Stimulated activated CD8-positive, alpha-beta memory T cell treated with anti-CD3 and anti-CD28 coated beads, Interleukin-12 subunit alpha, Interleukin-12 subunit beta, amount 100 ng/mL, for 24 hours (primary cell): ENCODE data around the gene GRID2.

ENCODE experiments used
- DNase-seq: peaks from one replicate; pipeline ENCODE4 v3.0.0-alpha.2; 2020; ENCODE audit errors: extremely low read depth

GRID2 gene

DNA sequence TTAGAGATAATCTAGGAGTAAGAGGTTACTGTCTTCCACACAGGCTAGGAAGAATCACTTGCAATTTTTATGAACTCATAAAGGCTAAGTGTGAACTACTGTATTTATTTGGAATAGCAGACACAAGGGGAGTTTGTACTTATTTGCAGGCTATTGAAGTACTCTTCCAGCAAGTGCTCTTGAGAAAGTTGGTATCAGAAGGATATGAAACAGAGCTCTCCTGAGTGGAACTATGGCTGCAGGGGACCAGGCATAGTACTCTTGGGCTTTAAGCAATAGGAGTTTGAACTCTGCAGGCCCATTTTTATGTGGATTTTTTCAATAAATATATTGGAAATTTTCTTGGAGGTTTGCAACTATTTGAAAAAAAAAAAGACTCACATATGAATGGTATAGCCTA lies 768.5 kb downstream of the GRID2 start:
- no peak for DNase-seq

DNA sequence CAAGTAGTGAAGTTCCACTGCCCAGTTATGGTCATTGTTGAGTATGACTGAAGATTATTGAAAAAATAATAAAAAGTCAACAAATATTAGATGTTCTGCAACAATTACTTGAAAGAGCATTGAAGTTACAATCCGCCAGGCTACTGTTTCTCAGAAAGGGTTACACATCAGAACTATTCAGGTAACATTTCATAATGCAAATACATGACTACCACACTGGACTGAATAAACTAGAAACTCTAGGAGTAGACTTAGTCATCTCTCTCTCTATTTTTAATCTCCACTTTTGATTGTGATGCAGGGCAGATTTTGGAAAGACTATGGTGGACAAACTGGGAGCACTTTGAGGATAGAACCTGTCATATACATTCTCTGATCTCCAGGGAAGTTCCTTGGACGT lies 776.5 kb downstream of the GRID2 start:
- no peak for DNase-seq

DNA sequence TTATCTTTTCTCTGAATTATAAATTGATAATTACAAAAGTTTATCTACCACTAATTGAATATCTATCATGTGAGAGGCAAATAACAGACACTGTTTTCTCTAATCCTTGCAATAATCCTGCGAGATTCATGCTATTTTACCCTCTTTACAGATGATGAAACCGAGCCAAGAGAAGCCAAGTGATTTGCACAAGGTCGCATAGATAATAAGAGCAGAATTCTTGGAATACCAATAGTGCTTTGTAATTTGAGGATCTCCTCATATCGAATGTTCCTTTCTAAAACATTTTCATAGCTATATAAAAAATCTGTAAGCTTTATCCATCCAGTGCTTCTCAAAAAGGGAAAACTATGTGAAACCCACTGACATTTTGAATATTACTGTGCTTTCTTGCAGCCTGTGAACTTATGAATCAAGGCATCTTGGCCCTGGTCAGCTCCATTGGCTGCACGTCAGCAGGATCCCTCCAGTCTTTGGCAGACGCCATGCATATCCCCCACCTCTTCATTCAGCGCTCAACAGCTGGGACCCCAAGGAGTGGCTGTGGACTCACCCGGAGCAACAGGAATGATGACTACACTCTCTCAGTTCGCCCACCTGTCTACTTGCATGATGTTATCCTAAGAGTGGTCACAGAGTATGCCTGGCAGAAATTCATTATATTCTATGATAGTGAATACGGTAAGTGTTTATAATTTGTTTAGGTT lies 781.0 kb downstream of the GRID2 start:
- DNase-seq = no peak

DNA sequence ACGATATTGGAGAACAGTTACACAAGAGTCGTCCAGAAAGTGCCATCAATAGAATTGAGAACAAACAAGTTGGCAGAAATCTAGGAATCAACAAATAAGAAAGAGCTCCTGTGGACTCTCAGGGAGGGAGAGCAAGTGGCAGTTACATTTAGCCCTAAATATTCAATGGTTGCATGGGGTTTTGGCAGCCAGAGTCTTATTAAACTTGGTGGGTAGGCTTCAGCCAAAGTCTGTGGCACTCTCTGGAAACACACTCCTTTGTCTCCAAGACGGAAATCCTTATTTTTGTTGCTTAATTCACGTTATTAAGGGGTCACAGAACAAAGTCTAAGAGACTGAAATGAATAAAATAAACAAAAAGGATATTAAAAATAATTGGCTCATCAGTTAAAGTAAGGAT lies 782.6 kb downstream of the GRID2 start:
- DNase-seq = no peak

DNA sequence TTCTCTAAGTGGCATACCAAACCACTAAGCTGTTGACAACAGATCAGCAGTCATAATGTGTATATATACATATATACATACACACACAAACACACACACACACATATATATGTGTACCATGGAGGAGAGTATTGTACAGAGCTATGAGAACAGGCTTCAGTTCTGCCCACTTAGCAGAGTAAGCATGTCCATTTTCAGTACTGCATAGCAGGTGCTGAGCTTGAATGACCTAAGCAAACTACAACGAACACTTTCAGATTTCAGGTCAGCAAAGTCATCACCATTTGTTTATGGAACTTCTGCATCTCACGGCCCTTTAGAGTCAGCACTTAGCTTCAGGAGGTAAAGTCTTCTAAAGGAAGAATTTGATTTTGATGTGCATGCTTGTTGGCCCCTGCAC lies 789.0 kb downstream of the GRID2 start:
- DNase-seq = no peak

DNA sequence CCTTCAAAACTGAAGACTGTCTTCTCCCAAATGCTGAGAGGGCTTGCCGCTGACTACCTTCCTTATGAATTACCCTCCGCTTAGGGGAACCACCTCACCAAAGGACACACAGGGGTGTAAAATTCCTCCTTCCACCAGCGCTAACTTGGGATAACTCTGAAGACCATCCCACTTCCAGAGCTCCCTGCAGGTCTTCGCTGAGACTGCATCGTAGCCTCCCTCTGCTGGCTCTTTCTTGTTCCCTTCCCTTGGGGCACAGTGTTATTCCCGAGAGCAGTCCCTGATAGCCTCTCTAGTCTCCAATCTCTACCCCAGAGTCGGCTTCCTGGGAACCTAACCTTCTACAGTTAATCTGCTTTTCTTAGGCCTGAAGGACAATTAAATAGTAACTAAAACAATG lies 799.3 kb downstream of the GRID2 start:
- no peak for DNase-seq

DNA sequence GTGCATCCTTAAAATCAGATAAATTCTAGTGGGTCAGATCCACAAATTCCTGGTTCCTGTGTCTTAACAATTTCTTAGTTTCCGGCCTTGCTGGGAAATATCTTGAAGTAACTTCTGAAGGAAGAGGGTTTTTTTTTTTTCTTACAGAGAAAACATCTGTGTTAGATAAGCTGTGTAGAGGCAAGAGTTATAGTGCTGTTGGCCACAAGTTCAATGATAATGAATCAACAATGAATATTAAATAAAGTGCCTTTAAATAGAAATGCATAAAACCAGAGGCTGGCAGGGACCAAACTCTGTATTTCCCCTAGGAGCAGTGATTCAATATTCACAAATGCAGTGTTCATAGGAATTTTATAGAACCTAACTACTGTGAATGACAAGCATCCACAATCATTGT lies 812.9 kb downstream of the GRID2 start:
- DNase-seq = no peak

DNA sequence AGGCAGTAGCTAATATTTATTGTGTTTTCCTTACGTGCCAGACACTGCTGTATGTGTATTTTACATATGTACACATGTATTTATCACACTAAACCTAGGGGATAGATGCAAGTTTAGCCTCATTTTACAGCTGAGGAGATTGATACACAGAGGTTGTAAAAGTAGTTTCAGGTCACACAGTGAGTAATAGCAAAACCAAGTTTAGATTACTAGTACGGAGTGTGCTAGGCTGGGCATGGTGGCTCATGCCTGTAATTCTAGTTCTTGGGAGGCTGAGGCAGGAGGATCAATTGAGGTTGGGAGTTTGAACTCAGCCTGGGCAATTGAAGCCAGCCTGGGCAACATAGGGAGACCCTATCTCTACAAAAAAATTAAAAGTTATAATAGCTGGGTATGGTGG lies 823.7 kb downstream of the GRID2 start:
- DNase-seq = no peak

DNA sequence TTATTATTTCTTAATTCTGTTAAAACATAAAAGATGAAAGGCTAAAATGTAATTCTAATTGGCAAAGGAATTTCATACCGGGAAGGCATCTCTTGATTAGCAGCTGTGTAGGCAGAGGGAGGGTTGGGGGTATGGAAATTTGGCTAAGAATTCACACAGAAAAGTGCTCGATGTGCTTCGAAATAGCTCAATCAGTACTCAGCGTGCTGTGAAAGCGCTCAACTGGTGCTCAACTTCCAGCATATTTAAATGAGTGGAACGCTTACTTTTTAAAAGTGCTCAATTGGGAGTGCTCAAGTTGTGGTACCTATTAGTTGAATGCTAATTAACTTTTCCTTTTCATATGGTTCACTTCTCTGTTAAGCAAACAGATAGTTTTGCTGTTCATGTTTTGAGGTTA lies 828.9 kb downstream of the GRID2 start:
- DNase-seq = no peak

DNA sequence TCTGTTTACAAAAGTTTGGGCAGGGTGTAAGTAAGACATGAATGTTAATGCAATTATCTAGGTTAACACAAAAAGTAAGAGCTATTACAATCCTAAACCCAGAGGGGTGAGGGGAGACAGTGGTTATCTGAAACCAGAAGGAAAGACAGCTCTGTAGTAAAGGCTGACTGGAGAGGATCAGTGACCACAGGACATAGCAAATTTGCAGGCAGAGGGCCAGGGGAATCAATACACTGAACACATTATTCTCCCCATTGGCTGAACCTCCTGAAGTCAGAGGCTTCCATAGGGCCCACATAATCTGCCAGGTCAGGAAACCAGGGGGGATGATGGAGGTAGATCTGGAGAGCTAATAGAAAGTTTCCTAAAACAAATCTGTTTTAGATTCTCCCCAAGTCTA lies 835.4 kb downstream of the GRID2 start:
- no peak for DNase-seq

DNA sequence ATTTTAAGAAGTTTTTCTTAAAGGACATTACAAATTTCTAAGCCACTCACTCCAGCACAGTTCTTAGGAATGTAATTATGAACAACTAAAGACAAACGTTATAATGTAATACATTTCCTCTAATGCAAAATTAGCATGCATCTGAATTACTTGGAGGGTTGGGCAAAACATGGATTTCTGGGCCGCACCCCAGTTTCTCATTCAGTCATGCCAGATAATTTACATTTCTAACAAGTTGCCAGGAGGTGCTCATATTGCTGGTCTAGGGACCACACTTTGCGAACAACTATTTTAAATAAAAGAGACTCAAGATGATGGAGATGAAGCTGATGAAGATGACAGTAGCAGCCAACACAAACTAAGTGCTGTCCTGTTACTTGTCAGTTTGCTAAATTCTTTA lies 840.1 kb downstream of the GRID2 start:
- DNase-seq = no peak

DNA sequence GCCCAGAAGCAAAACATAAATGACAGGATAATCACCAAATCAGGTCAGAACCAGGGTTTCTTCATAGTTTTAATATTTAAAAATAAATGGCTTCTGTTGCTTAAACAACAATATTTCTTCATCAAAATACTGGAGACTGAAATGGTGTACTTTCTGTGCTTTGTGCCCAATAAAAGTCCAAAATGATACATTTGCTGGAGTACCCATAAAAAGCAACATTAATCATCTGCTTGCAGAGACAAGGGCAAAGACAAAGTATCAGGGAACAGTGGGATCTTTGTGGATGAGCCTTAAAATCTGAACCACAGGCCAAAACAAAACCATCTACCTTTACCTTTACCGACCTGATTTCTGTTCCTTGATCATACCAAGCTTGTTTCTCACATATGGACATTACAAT lies 840.9 kb downstream of the GRID2 start:
- no peak for DNase-seq

DNA sequence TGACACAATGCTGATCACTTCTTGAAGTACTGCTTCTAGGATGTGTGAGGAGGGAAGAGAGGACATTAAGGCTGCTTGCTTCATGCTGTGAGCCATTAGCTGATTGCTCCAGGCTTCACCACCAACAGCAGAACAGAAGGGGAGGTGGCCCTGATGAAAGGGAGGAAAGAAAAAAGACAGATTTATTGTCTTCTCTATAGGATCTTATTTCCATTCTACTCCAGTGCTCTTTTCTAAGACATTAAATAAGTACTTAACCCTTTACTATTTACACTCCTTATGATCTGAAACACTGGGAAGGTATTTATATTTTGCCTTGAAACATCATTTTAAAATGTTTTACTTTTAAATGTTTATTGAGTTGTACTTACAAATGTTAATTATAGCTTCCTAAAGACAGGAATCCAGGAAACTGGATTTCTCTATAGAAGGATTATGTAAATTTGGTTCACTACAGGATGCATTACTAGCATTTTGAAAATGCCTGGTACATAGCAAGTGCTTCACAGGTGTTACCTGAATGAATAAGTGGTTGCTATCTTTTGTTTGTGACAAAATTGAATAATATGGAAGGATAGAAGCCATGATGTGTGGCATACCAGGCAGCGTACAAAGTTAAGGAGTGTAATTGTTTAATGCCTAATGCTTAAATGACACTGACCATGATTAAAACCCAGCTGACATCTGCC lies 843.9 kb downstream of the GRID2 start:
- no peak for DNase-seq

DNA sequence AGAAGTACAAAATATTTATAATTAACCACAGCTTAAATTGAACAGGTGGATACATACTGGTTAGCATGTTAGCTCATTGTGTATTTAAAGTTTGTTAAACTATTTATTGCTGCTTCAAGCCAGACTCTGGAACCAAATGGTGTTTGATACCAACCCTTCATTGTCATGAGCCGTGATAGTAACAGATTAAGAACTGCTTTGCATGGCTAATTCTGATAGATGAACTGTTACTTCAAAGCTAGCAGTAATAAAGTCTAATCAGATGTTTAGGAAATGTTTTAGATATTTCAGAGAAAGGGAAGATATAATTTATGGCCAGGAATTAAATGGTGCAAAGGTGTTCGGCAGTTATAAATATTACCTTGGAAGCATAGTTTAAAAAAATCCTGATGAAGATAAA lies 848.7 kb downstream of the GRID2 start:
- no peak for DNase-seq

DNA sequence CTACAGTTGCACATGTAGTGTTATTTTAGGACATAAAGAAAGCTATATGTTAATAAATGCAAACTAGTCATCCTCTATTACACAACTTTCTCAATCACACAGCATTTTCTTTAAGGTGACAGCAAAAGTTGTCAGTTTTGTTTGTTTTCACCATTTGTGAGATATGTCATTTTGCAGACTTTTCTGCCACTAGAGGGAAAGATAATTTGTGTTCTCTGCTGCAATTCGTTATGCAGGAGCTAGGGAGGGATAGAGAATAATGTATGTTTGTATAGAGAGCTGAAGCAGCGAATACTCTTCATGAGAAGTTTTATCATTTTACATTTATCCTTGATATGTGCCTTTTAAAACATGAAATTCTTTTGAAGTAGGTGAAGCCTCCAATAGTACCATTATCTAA lies 854.2 kb downstream of the GRID2 start:
- DNase-seq = no peak

DNA sequence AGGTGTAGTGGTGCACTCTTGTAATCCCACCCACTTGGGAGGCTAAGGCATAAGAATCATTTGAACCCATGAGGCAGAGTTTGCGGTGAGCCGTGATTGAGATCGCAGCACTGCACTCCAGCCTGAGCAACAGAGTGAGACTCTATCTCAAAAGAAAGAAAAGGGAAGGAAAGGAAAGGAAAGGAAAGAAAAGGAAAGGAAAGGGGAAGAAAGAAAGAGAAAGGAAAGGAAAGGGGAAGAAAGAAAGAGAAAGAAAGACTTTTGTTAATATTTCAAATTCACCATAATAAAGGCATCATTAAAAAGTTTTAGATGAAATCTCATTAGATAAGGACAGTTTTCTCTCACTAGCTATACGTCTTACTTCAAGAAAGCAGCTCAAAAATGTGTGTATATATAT lies 864.3 kb downstream of the GRID2 start:
- DNase-seq = no peak

DNA sequence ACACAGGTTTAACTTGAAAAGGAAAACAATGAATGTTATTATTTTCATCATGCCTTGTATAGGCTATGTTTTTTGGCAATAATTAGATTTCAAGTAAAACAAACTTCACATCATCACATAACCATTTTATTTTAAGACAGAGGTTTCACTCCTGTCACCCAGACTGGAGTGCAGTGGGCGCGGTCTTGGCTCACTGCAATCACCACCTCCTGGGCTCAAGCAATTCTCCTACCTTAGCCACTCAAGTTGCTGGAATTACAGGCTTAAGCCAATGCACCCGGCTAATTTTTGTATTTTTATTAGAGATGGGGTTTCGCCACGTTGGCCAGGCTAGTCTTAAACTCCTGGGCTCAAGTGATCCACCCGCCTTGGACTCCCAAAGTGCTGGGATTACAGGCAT lies 866.2 kb downstream of the GRID2 start:
- DNase-seq = no peak

DNA sequence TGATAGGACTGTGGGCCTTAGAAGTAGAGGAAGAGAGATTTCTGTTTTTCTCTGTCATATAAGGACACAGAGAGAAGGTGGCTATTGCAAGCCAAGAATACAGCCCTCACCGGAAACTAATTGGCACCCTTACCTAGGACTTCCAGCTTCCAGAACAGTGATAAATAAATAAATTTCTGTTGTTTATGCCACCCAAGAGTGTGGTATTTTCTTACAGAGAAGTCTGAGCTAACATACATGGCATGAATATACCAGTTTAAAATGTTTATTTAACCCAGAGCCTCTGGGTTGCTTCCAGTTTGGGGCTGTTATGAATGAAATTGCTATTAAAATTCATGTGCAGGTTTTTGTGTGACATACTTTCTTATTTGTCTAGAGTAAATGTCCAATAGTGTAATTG lies 870.8 kb downstream of the GRID2 start:
- DNase-seq = no peak

DNA sequence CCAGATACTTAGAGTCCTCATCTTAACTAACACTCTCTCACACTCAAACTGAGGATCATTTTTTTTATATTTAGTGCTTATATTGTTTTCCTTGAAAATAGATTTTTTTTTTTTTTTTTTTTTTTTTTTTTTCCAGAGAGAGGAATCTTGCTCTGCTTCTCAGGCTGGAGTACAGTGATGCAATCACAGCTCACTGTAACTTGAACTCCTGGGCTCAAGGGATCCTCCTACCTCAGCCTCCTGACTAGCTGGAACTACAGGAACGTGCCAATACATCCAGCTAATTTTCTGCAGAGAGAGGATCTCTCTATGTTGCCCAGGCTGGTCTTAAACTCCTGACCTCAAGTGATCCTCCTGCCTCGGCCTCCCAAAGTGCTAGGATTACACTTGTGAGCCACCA lies 874.5 kb downstream of the GRID2 start:
- DNase-seq = no peak

DNA sequence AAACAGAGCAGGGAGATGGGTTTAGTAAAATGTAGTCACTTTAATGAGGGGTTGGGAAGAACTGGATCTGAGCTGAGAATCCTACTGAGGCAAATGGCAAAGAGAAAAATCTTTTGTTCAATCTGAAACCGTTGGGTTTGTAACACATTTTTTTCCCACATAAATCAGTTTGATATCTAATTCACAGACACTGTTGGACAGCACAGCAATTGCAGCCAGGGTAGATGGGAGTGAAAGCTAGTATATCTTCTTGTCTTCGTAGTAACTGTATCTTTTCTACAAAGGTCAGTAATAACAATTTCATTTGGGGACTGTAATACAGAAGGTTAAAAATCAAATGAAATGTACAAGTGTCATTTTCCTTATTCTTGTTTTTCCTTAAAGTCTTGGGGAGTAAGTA lies 875.3 kb downstream of the GRID2 start:
- no peak for DNase-seq

DNA sequence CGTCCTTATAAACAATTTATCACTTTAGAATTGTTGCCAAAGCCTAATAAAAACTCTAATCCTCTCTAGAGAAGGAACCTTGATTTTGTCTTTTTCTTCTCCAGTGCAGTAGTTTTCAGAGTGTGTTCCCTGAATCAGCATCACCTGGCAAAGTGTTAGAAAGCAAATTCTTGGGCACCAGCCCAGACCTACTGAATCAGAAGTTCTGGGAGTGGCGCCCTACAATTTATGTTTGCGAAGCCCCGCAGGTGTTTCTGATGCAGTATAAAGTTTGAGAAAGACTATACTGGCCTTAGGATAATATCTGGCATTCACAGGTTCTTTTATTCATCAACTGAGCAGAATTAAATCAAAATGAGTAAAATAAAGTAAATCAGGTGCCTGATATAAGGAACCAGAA lies 879.0 kb downstream of the GRID2 start:
- DNase-seq = no peak

DNA sequence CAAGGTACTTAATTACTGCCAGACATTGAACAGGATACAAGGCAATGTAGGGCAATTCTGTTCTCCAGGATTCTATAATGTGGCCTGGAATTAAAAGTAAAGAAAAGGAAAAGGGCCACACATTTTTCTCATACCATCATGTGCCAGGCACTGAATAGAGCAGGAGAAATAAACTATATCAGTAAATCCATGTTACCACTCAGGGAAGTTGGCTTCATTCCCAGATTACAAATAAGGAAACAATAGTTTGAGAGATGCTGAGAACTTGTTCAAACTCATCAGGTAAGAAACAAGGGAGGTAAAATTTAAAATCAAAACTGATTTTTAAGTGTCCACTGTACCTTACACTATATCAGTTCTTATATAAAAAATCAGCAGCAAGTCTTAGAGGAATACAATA lies 879.8 kb downstream of the GRID2 start:
- DNase-seq = no peak

DNA sequence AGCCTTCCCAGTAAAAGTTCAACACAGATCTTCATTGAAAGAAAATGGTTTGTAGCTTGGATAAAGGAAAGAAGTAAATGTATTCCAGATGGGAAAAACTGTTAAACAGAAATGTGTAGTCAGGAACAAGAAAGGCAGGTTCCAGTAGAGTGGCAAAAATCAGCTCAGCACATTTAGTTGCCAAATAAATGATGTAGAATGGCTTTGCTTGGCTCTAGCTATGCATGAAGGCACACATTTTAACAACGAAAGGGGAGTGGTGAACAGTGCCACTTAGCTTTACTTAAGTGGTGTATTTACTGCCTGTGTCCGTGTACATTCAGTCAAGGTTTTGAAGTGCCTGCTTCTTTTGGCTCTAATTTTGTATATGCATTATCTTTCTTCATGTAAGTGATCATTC lies 880.3 kb downstream of the GRID2 start:
- no peak for DNase-seq

DNA sequence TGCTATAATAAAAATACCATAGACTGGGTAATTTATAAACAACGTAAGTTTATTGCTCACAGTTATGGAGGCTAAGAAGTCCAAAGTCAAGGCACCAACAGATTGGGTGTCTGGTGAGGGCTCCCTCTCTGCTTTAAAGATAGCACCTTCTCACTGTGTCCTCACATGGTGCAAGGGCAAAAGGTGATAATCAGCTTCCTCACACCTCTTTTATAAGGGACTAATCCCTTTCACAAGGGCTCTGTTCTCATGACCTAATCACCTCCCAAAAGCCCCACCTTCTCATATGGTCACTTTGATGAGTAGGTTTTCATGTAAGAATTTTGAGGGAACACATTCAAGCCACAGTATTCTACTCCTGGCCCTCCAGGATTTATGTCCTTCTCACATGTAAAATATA lies 883.1 kb downstream of the GRID2 start:
- DNase-seq = no peak
